ENCODE data around the gene ADAM17.
A peak's percentile ranks its signal among the peaks of the same experiment; 100 is the strongest.

The ADAM17 gene

GRCh38 chr2:9473308-9473984, 82.2 kb downstream of the ADAM17 start:
- peak overlapping the region; percentile 77 for H2AFZ ChIP-seq (ENCODE audit: low read length)
- H3K4me1 ChIP-seq (ENCODE audit: low read length) = no peaks in the 10 kb centered on the region
- no peaks in the 10 kb centered on the region for H3K36me3 ChIP-seq (replicated peaks; ENCODE audit: insufficient read depth, low read length)
- H3K27ac ChIP-seq (ENCODE audit: low read length) = no peak overlapping the region
- no peaks in the 10 kb centered on the region for H3K9me2 ChIP-seq (replicated peaks; ENCODE audit: insufficient read depth, low read length)
- DNase-seq = no peak
- H3K27me3 ChIP-seq (replicated peaks; ENCODE audit: insufficient read depth, low read length) = no peaks in the 10 kb centered on the region
- no peaks in the 10 kb centered on the region for H4K20me1 ChIP-seq (ENCODE audit: insufficient read depth, low read length)
- H3K79me2 ChIP-seq (ENCODE audit: low read length) = no peaks in the 10 kb centered on the region
- H3K4me3 ChIP-seq (ENCODE audit: low read length) = no peak overlapping the region
- no peaks in the 10 kb centered on the region for H3K9me3 ChIP-seq (replicated peaks; ENCODE audit: insufficient read depth, low read length)
- TF ChIP-seq, protein P1, sequence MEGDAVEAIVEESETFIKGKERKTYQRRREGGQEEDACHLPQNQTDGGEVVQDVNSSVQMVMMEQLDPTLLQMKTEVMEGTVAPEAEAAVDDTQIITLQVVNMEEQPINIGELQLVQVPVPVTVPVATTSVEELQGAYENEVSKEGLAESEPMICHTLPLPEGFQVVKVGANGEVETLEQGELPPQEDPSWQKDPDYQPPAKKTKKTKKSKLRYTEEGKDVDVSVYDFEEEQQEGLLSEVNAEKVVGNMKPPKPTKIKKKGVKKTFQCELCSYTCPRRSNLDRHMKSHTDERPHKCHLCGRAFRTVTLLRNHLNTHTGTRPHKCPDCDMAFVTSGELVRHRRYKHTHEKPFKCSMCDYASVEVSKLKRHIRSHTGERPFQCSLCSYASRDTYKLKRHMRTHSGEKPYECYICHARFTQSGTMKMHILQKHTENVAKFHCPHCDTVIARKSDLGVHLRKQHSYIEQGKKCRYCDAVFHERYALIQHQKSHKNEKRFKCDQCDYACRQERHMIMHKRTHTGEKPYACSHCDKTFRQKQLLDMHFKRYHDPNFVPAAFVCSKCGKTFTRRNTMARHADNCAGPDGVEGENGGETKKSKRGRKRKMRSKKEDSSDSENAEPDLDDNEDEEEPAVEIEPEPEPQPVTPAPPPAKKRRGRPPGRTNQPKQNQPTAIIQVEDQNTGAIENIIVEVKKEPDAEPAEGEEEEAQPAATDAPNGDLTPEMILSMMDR (IDR thresholded peaks at IDR 0.05; ENCODE audit: low read length) = no peak
- TF ChIP-seq EZH2 (optimal IDR thresholded peaks at IDR 0.05; ENCODE audit: low read depth, low read length) (no peak), EZH2phosphoT487 (IDR thresholded peaks at IDR 0.05; ENCODE audit: low read length) (no peak)
- H3F3A ChIP-seq (ENCODE audit: insufficient read depth, low read length) = 0 out of 2 replicates have a peak, but pooled peaks cover 10% of the 10 kb centered on the region
- H3K9ac ChIP-seq (ENCODE audit: low read length) = no peak overlapping the region
- no peak overlapping the region; the same call in 1 of the 2 replicates for H3K4me2 ChIP-seq (ENCODE audit: low read depth, low read length)

DNA sequence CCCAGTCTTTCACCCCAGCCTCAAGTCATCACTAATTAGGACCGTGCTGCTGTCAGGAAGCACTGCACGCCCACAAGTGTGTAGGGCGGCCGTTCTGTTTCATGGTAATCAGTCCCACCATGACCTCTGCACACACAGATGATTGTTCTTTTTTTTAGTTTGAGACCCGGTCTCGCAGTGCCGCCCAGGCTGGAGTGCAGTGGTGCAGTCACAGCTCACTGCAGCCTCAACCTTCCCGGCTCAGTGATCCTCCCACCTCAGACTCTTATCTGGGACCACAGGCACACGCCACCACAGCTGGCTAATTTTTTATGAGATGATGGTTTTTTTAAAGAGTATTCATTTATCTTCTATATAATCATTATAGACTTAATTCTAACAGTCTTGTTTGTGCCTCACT, 83.1 kb downstream of the ADAM17 start:
- DNase-seq = no peak
- Histone ChIP-seq H3K9me2 (replicated peaks; ENCODE audit: insufficient read depth, low read length) (no peaks in the 10 kb centered on the region), H3K9ac (ENCODE audit: low read length) (no peak overlapping the region), H3K27ac (ENCODE audit: low read length) (no peak overlapping the region), H3K9me3 (replicated peaks; ENCODE audit: insufficient read depth, low read length) (no peaks in the 10 kb centered on the region), H3K4me1 (ENCODE audit: low read length) (no peaks in the 10 kb centered on the region), H3F3A (ENCODE audit: insufficient read depth, low read length) (0 out of 2 replicates have a peak, but pooled peaks cover 10% of the 10 kb centered on the region), H3K4me2 (ENCODE audit: low read depth, low read length) (no peak overlapping the region), H4K20me1 (ENCODE audit: insufficient read depth, low read length) (no peaks in the 10 kb centered on the region), H3K4me3 (ENCODE audit: low read length) (no peak overlapping the region), H2AFZ (ENCODE audit: low read length) (no peak overlapping the region), H3K79me2 (ENCODE audit: low read length) (no peaks in the 10 kb centered on the region), H3K27me3 (replicated peaks; ENCODE audit: insufficient read depth, low read length) (no peaks in the 10 kb centered on the region), H3K36me3 (replicated peaks; ENCODE audit: insufficient read depth, low read length) (no peaks in the 10 kb centered on the region)
- TF ChIP-seq EZH2phosphoT487 (IDR thresholded peaks at IDR 0.05; ENCODE audit: low read length) (no peak), EZH2 (optimal IDR thresholded peaks at IDR 0.05; ENCODE audit: low read depth, low read length) (no peak)
- TF ChIP-seq, protein P1 (IDR thresholded peaks at IDR 0.05; ENCODE audit: low read length) = no peak

- Histone ChIP-seq H4K20me1 (ENCODE audit: insufficient read depth, low read length) (no peaks in the 10 kb centered on the region), H3K9ac (ENCODE audit: low read length) (no peak overlapping the region), H3K9me2 (replicated peaks; ENCODE audit: insufficient read depth, low read length) (no peaks in the 10 kb centered on the region), H2AFZ (ENCODE audit: low read length) (no peak overlapping the region), H3K27ac (ENCODE audit: low read length) (no peak overlapping the region), H3K4me1 (ENCODE audit: low read length) (no peaks in the 10 kb centered on the region), H3F3A (ENCODE audit: insufficient read depth, low read length) (0 out of 2 replicates have a peak, but pooled peaks cover 10% of the 10 kb centered on the region), H3K9me3 (replicated peaks; ENCODE audit: insufficient read depth, low read length) (no peaks in the 10 kb centered on the region), H3K36me3 (replicated peaks; ENCODE audit: insufficient read depth, low read length) (no peaks in the 10 kb centered on the region), H3K27me3 (replicated peaks; ENCODE audit: insufficient read depth, low read length) (no peaks in the 10 kb centered on the region), H3K79me2 (ENCODE audit: low read length) (no peaks in the 10 kb centered on the region), H3K4me2 (ENCODE audit: low read depth, low read length) (no peak overlapping the region), H3K4me3 (ENCODE audit: low read length) (no peak overlapping the region)
- TF ChIP-seq, protein P1 (IDR thresholded peaks at IDR 0.05; ENCODE audit: low read length) = no peak
- TF ChIP-seq EZH2 (optimal IDR thresholded peaks at IDR 0.05; ENCODE audit: low read depth, low read length) (no peak), EZH2phosphoT487 (IDR thresholded peaks at IDR 0.05; ENCODE audit: low read length) (no peak)
- no peak for DNase-seq
These were observed 84.4 kb downstream of the ADAM17 start for GRCh38 chr2:9471206-9471605.

Data from MM.1S (cell line).